ENCODE data around the gene TGFB1.
"Not testable (repeated sequence)": the region's sequence is repeated elsewhere in the genome, so short reads cannot be mapped to it uniquely, and the experiment has no call there.

The TGFB1 gene

GRCh38 chr19:41298348-41298964 lies 55.3 kb downstream of the TGFB1 start:
- DNase-seq, result no peak

GRCh38 chr19:41297628-41298347 lies 55.9 kb downstream of the TGFB1 start:
- DNase-seq, result no peak

- no peak for DNase-seq
Measured at GRCh38 chr19:41296433-41296871, 57.3 kb downstream of the TGFB1 start.

GRCh38 chr19:41295499-41295898 lies 58.2 kb downstream of the TGFB1 start:
- no peak for DNase-seq

- no peak for DNase-seq
Measured at GRCh38 chr19:41294393-41294792, 59.3 kb downstream of the TGFB1 start.

- DNase-seq, result not testable (repeated sequence)
Measured at GRCh38 chr19:41289814-41290213, 63.9 kb downstream of the TGFB1 start.

- no peak for DNase-seq
Measured at GRCh38 chr19:41288673-41289530, 64.8 kb downstream of the TGFB1 start.

All from NCI-H187 treated with DMSO at 0.1 percent for 48 hours (cell line).